ENCODE results near the gene CRTAC1.

DNA sequence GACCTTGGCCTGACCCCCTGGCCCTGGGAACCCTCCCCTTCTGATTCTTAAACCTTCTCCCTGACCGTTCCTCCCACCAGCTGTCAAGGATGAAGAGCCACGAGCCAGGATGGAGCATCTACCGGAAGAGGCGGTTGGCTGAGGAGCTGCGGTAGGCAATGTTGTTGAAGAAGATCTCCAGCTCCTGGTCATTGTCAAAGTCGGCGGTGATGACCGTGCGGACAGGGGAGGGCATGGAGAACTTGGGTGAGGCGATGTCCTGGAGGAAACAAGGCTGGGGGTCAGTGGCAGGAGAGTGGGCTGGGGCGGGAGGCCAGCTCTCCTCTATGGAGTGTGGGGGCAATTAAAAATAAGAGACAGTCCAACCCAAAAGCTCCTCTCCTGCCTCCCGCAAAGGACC, 129.0 kb downstream of the CRTAC1 start:
- TF ChIP-seq, protein P1, sequence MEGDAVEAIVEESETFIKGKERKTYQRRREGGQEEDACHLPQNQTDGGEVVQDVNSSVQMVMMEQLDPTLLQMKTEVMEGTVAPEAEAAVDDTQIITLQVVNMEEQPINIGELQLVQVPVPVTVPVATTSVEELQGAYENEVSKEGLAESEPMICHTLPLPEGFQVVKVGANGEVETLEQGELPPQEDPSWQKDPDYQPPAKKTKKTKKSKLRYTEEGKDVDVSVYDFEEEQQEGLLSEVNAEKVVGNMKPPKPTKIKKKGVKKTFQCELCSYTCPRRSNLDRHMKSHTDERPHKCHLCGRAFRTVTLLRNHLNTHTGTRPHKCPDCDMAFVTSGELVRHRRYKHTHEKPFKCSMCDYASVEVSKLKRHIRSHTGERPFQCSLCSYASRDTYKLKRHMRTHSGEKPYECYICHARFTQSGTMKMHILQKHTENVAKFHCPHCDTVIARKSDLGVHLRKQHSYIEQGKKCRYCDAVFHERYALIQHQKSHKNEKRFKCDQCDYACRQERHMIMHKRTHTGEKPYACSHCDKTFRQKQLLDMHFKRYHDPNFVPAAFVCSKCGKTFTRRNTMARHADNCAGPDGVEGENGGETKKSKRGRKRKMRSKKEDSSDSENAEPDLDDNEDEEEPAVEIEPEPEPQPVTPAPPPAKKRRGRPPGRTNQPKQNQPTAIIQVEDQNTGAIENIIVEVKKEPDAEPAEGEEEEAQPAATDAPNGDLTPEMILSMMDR (IDR thresholded peaks at IDR 0.05): no peak
- TF ChIP-seq POLR2A (IDR thresholded peaks at IDR 0.05): no peak
